Small intestine (tissue), 7 donors: ENCODE results near the gene EHD3. TPM values are rescaled to one million over a fixed set of nuclear protein-coding genes. Genes with fewer than 3 reads are reported as not detected.
A peak's percentile ranks its signal among the peaks of the same experiment; 100 is the strongest.

Source experiments
- DNase-seq, 2 donors: peaks; one replicate each; pipeline versions ENCODE4 v3.0.0 to v3.0.0-alpha.2; 2013
- FAIRE-seq: peaks from 2 replicates; lab custom pipeline; 2012; peaks lifted over from hg19 to GRCh38; lab: Jason Lieb, UNC
- H3K27ac ChIP-seq, 3 donors: one replicate each; pipeline ENCODE4 v1.5.1; 2013; ENCODE audit warnings: low read length in 2 of 3, mild to moderate bottlenecking in 2 of 3, control low read depth in 1 of 3, inconsistent platforms in 1 of 3, low read depth in 1 of 3, moderate library complexity in 1 of 3
- H3K27me3 ChIP-seq, 3 donors: one replicate each; pipeline ENCODE4 v1.6.1; 2013; ENCODE audit warnings: low read length in 3 of 3, inconsistent platforms in 1 of 3; ENCODE audit not compliant: control insufficient read depth in 3 of 3, insufficient read depth in 3 of 3
- H3K36me3 ChIP-seq, 3 donors: one replicate each; pipeline ENCODE4 v1.6.1; 2013; ENCODE audit warnings: low read length in 3 of 3, inconsistent platforms in 1 of 3, low read depth in 1 of 3, mild to moderate bottlenecking in 1 of 3, moderate library complexity in 1 of 3; ENCODE audit not compliant: control insufficient read depth in 3 of 3, insufficient read depth in 2 of 3
- H3K4me1 ChIP-seq, 3 donors: one replicate each; pipeline ENCODE4 v1.6.1; 2013; ENCODE audit warnings: low read length in 2 of 3, inconsistent platforms in 1 of 3, low read depth in 1 of 3, mild to moderate bottlenecking in 1 of 3, moderate library complexity in 1 of 3; ENCODE audit not compliant: control insufficient read depth in 3 of 3, insufficient read depth in 2 of 3
- H3K4me3 ChIP-seq, 3 donors: one replicate each; pipeline ENCODE4 v1.5.1; 2013; ENCODE audit warnings: low read length in 3 of 3, control low read depth in 1 of 3, inconsistent platforms in 1 of 3, low read depth in 1 of 3, mild to moderate bottlenecking in 1 of 3, moderate library complexity in 1 of 3
- H3K9me3 ChIP-seq, 2 donors: one replicate each; pipeline ENCODE4 v1.6.1; 2013; ENCODE audit warnings: low read depth in 1 of 2, low read length in 1 of 2; ENCODE audit not compliant: control insufficient read depth in 2 of 2, insufficient read depth in 1 of 2
- WGBS, 3 donors: extraction: QIAGEN DNeasy Blood & Tissue Kit; methylation state at CpG; one replicate each; pipeline ENCODE4 v1.1.7; 2013; 5-methylcytosine and 5-hydroxymethylcytosine counted together
- polyA plus RNA-seq, 4 donors: library from polyadenylated mRNA; stranded (reverse) in 3 of 4; unstranded in 1 of 4; fragments of 200-250 nt in 3 of 4; fragments of 120-200 nt in 1 of 4; gene quantifications; one replicate each; pipeline versions ENCODE4 v1.2.1 to v1.2.3, GENCODE V29; 2013
- donor health status: healthy with polysubstance abuse.
- donor health status: control.
- donor health status: control.
- donor health status: Bipolar disorder and iron deficiency.
- donor health status: healthy.

The EHD3 gene
- polyA plus RNA-seq, 4 donors = 0.22 to 2.7 (median 1.9) TPM

- Histone ChIP-seq H3K4me1 (peaks cover 0 to 22% (median 0%) of the 10 kb centered on the region in 3 donors), H3K36me3 (peaks cover 0 to 9% (median 0%) of the 10 kb centered on the region in 3 donors), H3K27ac (no peak overlapping the region), H3K4me3 (no peak overlapping the region), H3K9me3 (no peaks in the 10 kb centered on the region), H3K27me3 (no peaks in the 10 kb centered on the region)
- 85 to 91% (median 91%) methylated on average over 6 of the region's 6 CpGs for WGBS, 3 donors
- DNase-seq = no peak
- FAIRE-seq = no peak
Measured at GRCh38 chr2:31251851-31252250, 17.9 kb downstream of the EHD3 start.

GRCh38 chr2:31253356-31254131 is 19.6 kb downstream of the EHD3 start:
- 51 to 78% (median 72%) methylated on average over 13 of the region's 13 CpGs for WGBS, 3 donors
- no peak overlapping the region for H3K27ac ChIP-seq
- H3K4me3 ChIP-seq = no peak overlapping the region
- peaks cover 0 to 28% (median 0%) of the 10 kb centered on the region in 3 donors for H3K4me1 ChIP-seq
- DNase-seq = peak; percentile 24 to 51
- H3K9me3 ChIP-seq = no peaks in the 10 kb centered on the region
- H3K36me3 ChIP-seq = peaks cover 0 to 9% (median 0%) of the 10 kb centered on the region in 3 donors
- no peak for FAIRE-seq
- H3K27me3 ChIP-seq = no peaks in the 10 kb centered on the region

GRCh38 chr2:31254237-31255203 is 20.6 kb downstream of the EHD3 start:
- no peaks in the 10 kb centered on the region for H3K27me3 ChIP-seq
- H3K9me3 ChIP-seq = no peaks in the 10 kb centered on the region
- peaks cover 0 to 2% (median 0%) of the 10 kb centered on the region in 3 donors for H3K36me3 ChIP-seq
- peaks cover 0 to 28% (median 0%) of the 10 kb centered on the region in 3 donors for H3K4me1 ChIP-seq
- WGBS, 3 donors = 87 to 94% (median 90%) methylated on average over 19 of the region's 19 CpGs
- no peak overlapping the region for H3K27ac ChIP-seq
- H3K4me3 ChIP-seq = no peak overlapping the region
- FAIRE-seq (no peak), DNase-seq (no peak)

GRCh38 chr2:31255911-31256571 is 22.1 kb downstream of the EHD3 start:
- H3K4me3 ChIP-seq = no peak overlapping the region
- WGBS, 3 donors = 42 to 65% (median 52%) methylated on average over 11 of the region's 11 CpGs
- H3K9me3 ChIP-seq = no peaks in the 10 kb centered on the region
- FAIRE-seq = no peak
- H3K27ac ChIP-seq = no peak overlapping the region
- H3K36me3 ChIP-seq = peaks cover 0 to 6% (median 0%) of the 10 kb centered on the region in 3 donors
- DNase-seq = peak; percentile 40 to 65
- H3K4me1 ChIP-seq = peaks cover 0 to 28% (median 0%) of the 10 kb centered on the region in 3 donors
- no peaks in the 10 kb centered on the region for H3K27me3 ChIP-seq

- H3K9me3 ChIP-seq = no peaks in the 10 kb centered on the region
- H3K27ac ChIP-seq = no peak overlapping the region
- H3K4me1 ChIP-seq = peaks cover 0 to 28% (median 0%) of the 10 kb centered on the region in 3 donors
- DNase-seq (no peak), FAIRE-seq (no peak)
- H3K36me3 ChIP-seq = peaks cover 0 to 6% (median 0%) of the 10 kb centered on the region in 3 donors
- H3K27me3 ChIP-seq = no peaks in the 10 kb centered on the region
- WGBS, 3 donors = 55 to 82% (median 76%) methylated on average over 4 of the region's 4 CpGs
- no peak overlapping the region for H3K4me3 ChIP-seq
Measured at GRCh38 chr2:31256611-31257382, 22.8 kb downstream of the EHD3 start.

GRCh38 chr2:31258351-31258750 is 24.4 kb downstream of the EHD3 start:
- WGBS, 3 donors = 37 to 53% (median 44%) methylated on average over 5 of the region's 5 CpGs
- DNase-seq (peak in 1 of 2 donors; percentile 21), FAIRE-seq (no peak)

GRCh38 chr2:31259075-31259474 is 25.1 kb downstream of the EHD3 start:
- DNase-seq = no peak
- H3K4me3 ChIP-seq = no peak overlapping the region
- H3K4me1 ChIP-seq = peaks cover 0 to 22% (median 0%) of the 10 kb centered on the region in 3 donors
- WGBS, 3 donors = 88 to 95% (median 94%) methylated on average over 3 of the region's 3 CpGs
- no peaks in the 10 kb centered on the region for H3K27me3 ChIP-seq
- FAIRE-seq = no peak
- no peak overlapping the region for H3K27ac ChIP-seq
- no peaks in the 10 kb centered on the region for H3K9me3 ChIP-seq
- H3K36me3 ChIP-seq = peaks cover 0 to 10% (median 0%) of the 10 kb centered on the region in 3 donors

More at GRCh38 chr2:31258351-31258750, 24.4 kb downstream of the EHD3 start:
- H3K27ac ChIP-seq = no peak overlapping the region
- no peaks in the 10 kb centered on the region for H3K9me3 ChIP-seq
- peaks cover 0 to 7% (median 0%) of the 10 kb centered on the region in 3 donors for H3K36me3 ChIP-seq
- H3K4me3 ChIP-seq = no peak overlapping the region
- no peaks in the 10 kb centered on the region for H3K27me3 ChIP-seq
- peaks cover 0 to 28% (median 0%) of the 10 kb centered on the region in 3 donors for H3K4me1 ChIP-seq
